Upper lobe of left lung (tissue), 6 donors: ENCODE results near the gene OAS1. TPM values are rescaled to one million over a fixed set of nuclear protein-coding genes. Genes with fewer than 3 reads are reported as not detected.

ENCODE experiments used
- ATAC-seq, 2 donors: fragments of 200-7000 bp; cut with Tn5 transposase; one replicate each; pipeline ENCODE4 v1.9.1; 2022; ENCODE audit warnings: mild to moderate bottlenecking in 2 of 2, moderate library complexity in 2 of 2; ENCODE audit not compliant: low FRiP score in 2 of 2
- DNase-seq, 2 donors: peaks; one replicate each; pipeline ENCODE4 v3.0.0-alpha.2; 2019 to 2020
- H3K27ac ChIP-seq, 4 donors: fragments of 200-600 bp; sonication (generic); one replicate each; pipeline ENCODE4 v1.5.1; 2016 to 2019
- H3K27me3 ChIP-seq, 4 donors: fragments of 200-600 bp; sonication (generic); one replicate each; pipeline ENCODE4 v1.5.1; 2017 to 2019
- H3K36me3 ChIP-seq, 4 donors: fragments of 200-600 bp; sonication (generic); one replicate each; pipeline ENCODE4 v1.5.1; 2016 to 2019
- H3K4me1 ChIP-seq, 4 donors: fragments of 200-600 bp; sonication (generic); one replicate each; pipeline ENCODE4 v1.5.1; 2018 to 2019
- H3K4me3 ChIP-seq, 4 donors: fragments of 200-600 bp; sonication (generic); one replicate each; pipeline ENCODE4 v1.5.1; 2017 to 2019; ENCODE audit warnings: mild to moderate bottlenecking in 2 of 4, moderate library complexity in 1 of 4
- H3K9me3 ChIP-seq, 4 donors: fragments of 200-600 bp; sonication (generic); one replicate each; pipeline ENCODE4 v1.5.1; 2018 to 2019
- EP300 ChIP-seq, 4 donors: sonication (generic); formaldehyde crosslinking; IDR thresholded peaks; one replicate each; pipeline ENCODE4 v1.5.1; 2017; ENCODE audit warnings: antibody characterized with exemption in 4 of 4, control low read depth in 2 of 4
- POLR2A ChIP-seq, 4 donors: fragments of 450-650 bp; IDR thresholded peaks; one replicate each; pipeline ENCODE4 v1.5.1; 2016 to 2017; ENCODE audit warnings: antibody characterized with exemption in 4 of 4, mild to moderate bottlenecking in 2 of 4
- POLR2AphosphoS5 ChIP-seq, 2 donors: sonication (generic); formaldehyde crosslinking; IDR thresholded peaks; one replicate each; pipeline ENCODE4 v1.5.1; 2017; ENCODE audit warnings: antibody characterized with exemption in 2 of 2
- WGBS, 2 donors: methylation state at CpG; one replicate each; pipeline ENCODE4 v1.1.5; 2017 to 2018; 5-methylcytosine and 5-hydroxymethylcytosine counted together
- total RNA-seq, 6 donors: library from RNA; depleted of rRNA in 4 of 6; stranded (reverse); fragments of >200 nt in 4 of 6; gene quantifications; one replicate each; pipeline versions ENCODE4 v1.1.0 to v1.2.1, GENCODE V29; 2016 to 2021
- TF ChIP-seq, protein P1 (sequence below), 6 experiments: fragments of 450-650 bp in 4 of 6; fragments of 200-600 bp in 2 of 6; sonication (generic) in 2 of 6; IDR thresholded peaks; one replicate each; pipeline ENCODE4 v1.5.1; 2016 to 2019; ENCODE audit warnings: antibody characterized with exemption in 6 of 6
- donor health status: DM: no; HTN: no; CAD: no; lungs with moderate emphysema.
- donor health status: DM: no; HTN: yes; CAD: no; lungs with severe emphysema.

OAS1 gene
- total RNA-seq, 6 donors from 2014 or later: 20.1 to 70.6 (median 44.0) TPM

DNA sequence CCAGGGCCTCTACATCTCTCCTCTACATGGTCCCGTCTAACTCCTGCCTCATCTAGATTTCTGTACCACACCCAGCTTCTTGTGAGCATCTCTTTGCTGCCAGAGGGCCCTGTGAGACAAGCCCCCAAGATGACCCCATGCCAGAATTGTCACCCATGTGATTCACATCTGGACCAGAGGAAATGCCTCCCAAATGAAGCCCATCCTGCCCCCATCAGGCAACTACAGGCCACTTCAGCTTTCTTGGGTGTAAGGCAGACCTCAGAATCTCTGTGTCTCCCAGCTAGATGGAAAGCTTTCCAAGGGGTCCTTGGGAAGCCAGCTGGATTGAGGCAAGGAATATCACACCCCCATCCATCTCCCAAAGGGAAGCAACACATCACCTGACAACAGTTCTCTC lies 22.2 kb downstream of the OAS1 start:
- H3K4me1 ChIP-seq: no peaks in the 10 kb centered on the region
- no peaks in the 10 kb centered on the region for H3K27me3 ChIP-seq
- H3K4me3 ChIP-seq: no peak overlapping the region
- no peaks in the 10 kb centered on the region for H3K9me3 ChIP-seq
- DNase-seq (no peak), ATAC-seq (no peak)
- TF ChIP-seq POLR2A (IDR thresholded peaks at IDR 0.05): no peak
- TF ChIP-seq POLR2AphosphoS5 (IDR thresholded peaks at IDR 0.05): no peak
- TF ChIP-seq, protein P1, sequence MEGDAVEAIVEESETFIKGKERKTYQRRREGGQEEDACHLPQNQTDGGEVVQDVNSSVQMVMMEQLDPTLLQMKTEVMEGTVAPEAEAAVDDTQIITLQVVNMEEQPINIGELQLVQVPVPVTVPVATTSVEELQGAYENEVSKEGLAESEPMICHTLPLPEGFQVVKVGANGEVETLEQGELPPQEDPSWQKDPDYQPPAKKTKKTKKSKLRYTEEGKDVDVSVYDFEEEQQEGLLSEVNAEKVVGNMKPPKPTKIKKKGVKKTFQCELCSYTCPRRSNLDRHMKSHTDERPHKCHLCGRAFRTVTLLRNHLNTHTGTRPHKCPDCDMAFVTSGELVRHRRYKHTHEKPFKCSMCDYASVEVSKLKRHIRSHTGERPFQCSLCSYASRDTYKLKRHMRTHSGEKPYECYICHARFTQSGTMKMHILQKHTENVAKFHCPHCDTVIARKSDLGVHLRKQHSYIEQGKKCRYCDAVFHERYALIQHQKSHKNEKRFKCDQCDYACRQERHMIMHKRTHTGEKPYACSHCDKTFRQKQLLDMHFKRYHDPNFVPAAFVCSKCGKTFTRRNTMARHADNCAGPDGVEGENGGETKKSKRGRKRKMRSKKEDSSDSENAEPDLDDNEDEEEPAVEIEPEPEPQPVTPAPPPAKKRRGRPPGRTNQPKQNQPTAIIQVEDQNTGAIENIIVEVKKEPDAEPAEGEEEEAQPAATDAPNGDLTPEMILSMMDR (IDR thresholded peaks at IDR 0.05): no peak
- TF ChIP-seq EP300 (IDR thresholded peaks at IDR 0.05): no peak
- 100% methylated on average over 1 of the region's 1 CpG for WGBS, 2 donors
- no peaks in the 10 kb centered on the region for H3K36me3 ChIP-seq
- no peak overlapping the region for H3K27ac ChIP-seq

DNA sequence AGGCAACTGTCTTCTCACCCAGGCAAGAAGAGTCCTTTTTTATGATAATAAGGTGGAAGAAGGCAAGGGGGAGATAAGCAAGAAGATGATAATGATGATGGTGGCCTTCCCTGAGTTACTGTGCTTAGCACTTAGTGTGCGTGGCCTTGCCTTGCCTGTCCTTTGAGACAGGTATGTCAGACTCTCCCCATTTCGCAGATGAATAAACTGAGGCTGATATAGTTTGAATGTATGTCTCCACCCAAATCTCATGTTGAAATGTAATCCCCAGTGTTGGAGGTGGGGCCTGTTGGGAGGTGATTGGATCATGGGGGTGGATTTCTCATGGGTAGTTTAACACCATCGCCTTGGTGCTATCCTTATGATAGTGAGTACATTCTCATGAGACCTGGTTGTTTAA lies 23.0 kb downstream of the OAS1 start:
- WGBS, 2 donors: 93 to 97% methylated on average over 3 of the region's 3 CpGs
- no peak for DNase-seq
- Histone ChIP-seq H3K4me1 (no peaks in the 10 kb centered on the region), H3K9me3 (no peaks in the 10 kb centered on the region), H3K36me3 (no peaks in the 10 kb centered on the region), H3K4me3 (no peak overlapping the region), H3K27ac (no peak overlapping the region), H3K27me3 (no peaks in the 10 kb centered on the region)
- ATAC-seq: no peak
- TF ChIP-seq, protein P1 (IDR thresholded peaks at IDR 0.05): no peak

DNA sequence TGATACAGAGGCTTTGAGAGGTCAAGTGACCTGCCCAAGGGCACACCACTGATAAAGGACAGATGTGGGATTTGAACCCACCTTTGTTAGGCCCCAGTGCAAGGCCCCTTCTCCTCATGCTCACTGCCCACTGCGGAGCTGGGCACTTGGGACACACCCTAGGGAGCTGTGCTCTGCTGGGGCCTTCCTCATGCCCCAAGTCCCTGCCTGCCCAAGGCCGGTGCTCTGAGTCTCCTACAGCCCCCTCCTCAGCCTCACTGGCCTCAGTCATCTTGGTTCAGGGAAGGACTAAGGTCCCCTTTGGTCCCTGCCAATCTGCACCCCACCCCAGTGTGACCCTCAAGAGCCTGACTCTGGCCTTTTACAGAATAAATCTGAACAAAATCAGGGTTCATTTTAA lies 23.6 kb downstream of the OAS1 start:
- H3K4me3 ChIP-seq: no peak overlapping the region
- no peak for DNase-seq
- TF ChIP-seq POLR2AphosphoS5 (IDR thresholded peaks at IDR 0.05) (no peak), POLR2A (IDR thresholded peaks at IDR 0.05) (no peak), EP300 (IDR thresholded peaks at IDR 0.05) (no peak)
- TF ChIP-seq, protein P1 (IDR thresholded peaks at IDR 0.05): no peak
- no peaks in the 10 kb centered on the region for H3K9me3 ChIP-seq
- H3K27ac ChIP-seq: no peak overlapping the region
- H3K27me3 ChIP-seq: no peaks in the 10 kb centered on the region
- WGBS, 2 donors: 93 to 100% methylated on average over 2 of the region's 2 CpGs
- H3K4me1 ChIP-seq: no peaks in the 10 kb centered on the region
- no peak for ATAC-seq
- no peaks in the 10 kb centered on the region for H3K36me3 ChIP-seq

DNA sequence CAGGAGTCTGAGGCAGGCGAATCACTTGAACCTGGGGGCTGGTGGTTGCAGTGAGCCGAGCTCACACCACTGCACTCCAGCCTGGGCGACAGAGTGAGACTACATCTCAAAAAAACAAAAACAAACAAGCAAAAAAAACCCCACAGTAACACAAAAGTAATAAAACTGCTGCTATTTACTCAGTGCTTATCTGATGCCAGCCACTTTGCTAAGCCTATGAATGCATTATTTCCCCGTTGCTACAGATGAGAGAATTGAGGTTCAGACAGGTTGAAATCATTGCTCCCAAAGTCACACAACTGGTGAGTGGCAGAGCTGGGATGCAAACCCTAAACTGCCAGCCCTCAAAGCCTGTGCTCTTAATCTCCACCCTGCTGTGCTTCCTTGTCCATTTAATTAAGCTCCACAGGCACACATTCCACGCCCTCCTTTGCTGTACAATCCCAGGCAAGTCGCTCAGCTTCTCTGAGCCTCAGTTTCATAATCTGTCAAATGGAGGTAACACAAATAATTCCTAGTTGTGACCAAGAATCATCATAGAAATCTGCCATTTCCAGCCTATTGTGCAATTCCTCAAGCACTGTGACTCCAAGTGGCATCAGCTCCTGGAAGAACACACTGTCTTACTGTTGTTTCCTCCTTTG lies 25.8 kb downstream of the OAS1 start:
- no peak for ATAC-seq

DNA sequence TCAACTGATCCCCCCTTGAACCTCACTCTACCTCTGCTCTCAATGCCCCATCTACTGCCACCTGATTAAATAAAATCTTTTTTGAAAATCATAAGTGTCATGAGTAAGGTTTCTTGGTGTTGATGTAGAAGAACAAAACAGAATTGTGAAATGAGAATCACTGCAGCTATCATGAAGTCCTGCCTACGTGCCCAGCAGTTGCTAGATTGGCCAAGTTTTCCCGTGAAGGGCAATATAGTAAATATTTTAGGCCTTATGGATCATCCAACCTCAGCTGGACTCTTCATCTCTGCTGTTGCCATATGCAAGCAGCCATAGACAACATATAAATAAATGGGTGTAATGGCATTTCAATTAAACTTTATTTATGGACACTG lies 26.4 kb downstream of the OAS1 start:
- H3K9me3 ChIP-seq: no peaks in the 10 kb centered on the region
- WGBS, 2 donors: 72 to 76% methylated on average over 2 of the region's 2 CpGs
- H3K36me3 ChIP-seq: no peaks in the 10 kb centered on the region
- peaks cover 0 to 7% (median 0%) of the 10 kb centered on the region in 4 donors for H3K4me1 ChIP-seq
- no peak overlapping the region for H3K27ac ChIP-seq
- no peak overlapping the region for H3K4me3 ChIP-seq
- no peaks in the 10 kb centered on the region for H3K27me3 ChIP-seq
- ATAC-seq: no peak
- TF ChIP-seq EP300 (IDR thresholded peaks at IDR 0.05) (no peak), POLR2A (IDR thresholded peaks at IDR 0.05) (no peak), POLR2AphosphoS5 (IDR thresholded peaks at IDR 0.05) (no peak)
- TF ChIP-seq, protein P1 (IDR thresholded peaks at IDR 0.05): no peak
- no peak for DNase-seq

More for the DNA sequence above, 25.8 kb downstream of the OAS1 start:
- H3K9me3 ChIP-seq: no peaks in the 10 kb centered on the region
- no peak for DNase-seq
- peaks cover 0 to 5% (median 0%) of the 10 kb centered on the region in 4 donors for H3K4me1 ChIP-seq
- no peak for TF ChIP-seq POLR2A (IDR thresholded peaks at IDR 0.05)
- TF ChIP-seq, protein P1 (IDR thresholded peaks at IDR 0.05): no peak
- H3K27ac ChIP-seq: no peak overlapping the region
- no peak overlapping the region for H3K4me3 ChIP-seq
- 75 to 78% methylated on average over 6 of the region's 6 CpGs for WGBS, 2 donors
- no peaks in the 10 kb centered on the region for H3K27me3 ChIP-seq
- no peaks in the 10 kb centered on the region for H3K36me3 ChIP-seq
